GM12801 (cell line): ENCODE data around the gene TRIM64C.
"Not testable (repeated sequence)": the region's sequence is repeated elsewhere in the genome, so short reads cannot be mapped to it uniquely, and the experiment has no call there.

ENCODE experiments used
- TF ChIP-seq, protein P1 (sequence below): IDR thresholded peaks from one replicate; pipeline ENCODE4 v1.5.1; 2011; ENCODE audit warnings: control low read depth; ENCODE audit not compliant: insufficient read length; ENCODE audit errors: extremely low read depth

Gene TRIM64C, protein sequence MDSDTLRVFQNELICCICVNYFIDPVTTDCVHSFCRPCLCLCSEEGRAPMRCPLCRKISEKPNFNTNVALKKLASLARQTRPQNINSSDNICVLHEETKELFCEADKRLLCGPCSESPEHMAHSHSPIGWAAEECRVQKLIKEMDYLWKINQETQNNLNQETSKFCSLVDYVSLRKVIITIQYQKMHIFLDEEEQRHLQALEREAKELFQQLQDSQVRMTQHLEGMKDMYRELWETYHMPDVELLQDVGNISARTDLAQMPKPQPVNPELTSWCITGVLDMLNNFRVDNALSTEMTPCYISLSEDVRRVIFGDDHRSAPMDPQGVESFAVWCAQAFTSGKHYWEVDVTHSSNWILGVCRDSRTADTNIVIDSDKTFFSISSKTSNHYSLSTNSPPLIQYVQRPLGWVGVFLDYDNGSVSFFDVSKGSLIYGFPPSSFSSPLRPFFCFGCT

DNA sequence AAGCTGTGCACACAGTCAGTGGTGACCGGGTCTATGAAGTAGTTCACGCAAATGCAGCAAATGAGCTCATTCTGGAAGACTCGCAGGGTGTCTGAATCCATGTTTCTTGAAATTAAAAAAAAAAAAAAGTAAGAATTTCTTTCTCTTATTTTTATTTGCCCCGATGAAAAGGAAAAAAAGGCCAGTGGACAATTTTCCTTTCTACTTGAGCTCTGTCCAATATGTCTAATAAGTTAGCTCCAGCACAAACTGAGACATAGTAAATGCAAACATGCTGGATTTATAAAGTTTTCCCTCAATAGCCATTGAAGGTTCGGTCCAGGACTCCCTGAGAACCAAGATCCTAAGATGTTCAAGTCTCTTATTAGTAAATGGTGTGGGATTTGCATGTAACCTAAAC lies at the start of gene TRIM64C:
TRIM64C (minus strand) TSS at position 101 of the 400 bp plus-strand sequence; CDS start at position 101, 0 bp downstream.
- TF ChIP-seq, protein P1, sequence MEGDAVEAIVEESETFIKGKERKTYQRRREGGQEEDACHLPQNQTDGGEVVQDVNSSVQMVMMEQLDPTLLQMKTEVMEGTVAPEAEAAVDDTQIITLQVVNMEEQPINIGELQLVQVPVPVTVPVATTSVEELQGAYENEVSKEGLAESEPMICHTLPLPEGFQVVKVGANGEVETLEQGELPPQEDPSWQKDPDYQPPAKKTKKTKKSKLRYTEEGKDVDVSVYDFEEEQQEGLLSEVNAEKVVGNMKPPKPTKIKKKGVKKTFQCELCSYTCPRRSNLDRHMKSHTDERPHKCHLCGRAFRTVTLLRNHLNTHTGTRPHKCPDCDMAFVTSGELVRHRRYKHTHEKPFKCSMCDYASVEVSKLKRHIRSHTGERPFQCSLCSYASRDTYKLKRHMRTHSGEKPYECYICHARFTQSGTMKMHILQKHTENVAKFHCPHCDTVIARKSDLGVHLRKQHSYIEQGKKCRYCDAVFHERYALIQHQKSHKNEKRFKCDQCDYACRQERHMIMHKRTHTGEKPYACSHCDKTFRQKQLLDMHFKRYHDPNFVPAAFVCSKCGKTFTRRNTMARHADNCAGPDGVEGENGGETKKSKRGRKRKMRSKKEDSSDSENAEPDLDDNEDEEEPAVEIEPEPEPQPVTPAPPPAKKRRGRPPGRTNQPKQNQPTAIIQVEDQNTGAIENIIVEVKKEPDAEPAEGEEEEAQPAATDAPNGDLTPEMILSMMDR = not testable (repeated sequence)

DNA sequence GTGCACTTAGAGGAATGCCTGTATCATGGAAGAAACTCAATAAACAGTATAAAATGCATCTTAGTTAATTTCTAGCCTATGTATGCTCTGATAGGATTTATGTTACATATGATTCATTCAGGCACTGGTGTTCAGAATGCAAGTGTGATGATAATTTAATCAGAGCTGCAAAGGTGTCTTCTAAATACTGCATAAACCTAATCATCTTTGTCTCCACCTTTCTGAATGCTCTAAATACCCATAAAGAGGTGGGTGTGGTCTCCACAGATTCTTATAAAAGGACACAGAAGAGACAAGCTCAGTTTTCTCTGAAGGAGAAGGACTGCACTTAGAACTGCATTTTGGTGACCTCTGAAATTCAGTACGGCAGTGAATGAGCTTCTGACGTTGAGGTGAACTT lies 30.4 kb downstream of the TRIM64C start, which contains the start of gene TRIM49B:
TRIM49B (plus strand) TSS at position 301 of the 400 bp plus-strand sequence. CDS start 2,777 bp downstream, outside the sequence.
- TF ChIP-seq, protein P1 = not testable (repeated sequence)
